HL-60 (cell line): ENCODE results near the gene ANKRD40CL.

ENCODE experiments used
- POLR2AphosphoS5 ChIP-seq: IDR thresholded peaks from 2 replicates; pipeline ENCODE4 v1.6.1; 2012; ENCODE audit warnings: low read depth
- TF ChIP-seq, protein P1 (sequence below): IDR thresholded peaks from one replicate; pipeline ENCODE4 v1.5.1; 2011; ENCODE audit warnings: low read length, control low read depth, inconsistent platforms; ENCODE audit not compliant: insufficient read depth
- TF ChIP-seq, protein P2 (sequence below): IDR thresholded peaks from 2 replicates; pipeline ENCODE4 v1.6.1; 2012; ENCODE audit warnings: low read depth; ENCODE audit not compliant: insufficient replicate concordance

DNA sequence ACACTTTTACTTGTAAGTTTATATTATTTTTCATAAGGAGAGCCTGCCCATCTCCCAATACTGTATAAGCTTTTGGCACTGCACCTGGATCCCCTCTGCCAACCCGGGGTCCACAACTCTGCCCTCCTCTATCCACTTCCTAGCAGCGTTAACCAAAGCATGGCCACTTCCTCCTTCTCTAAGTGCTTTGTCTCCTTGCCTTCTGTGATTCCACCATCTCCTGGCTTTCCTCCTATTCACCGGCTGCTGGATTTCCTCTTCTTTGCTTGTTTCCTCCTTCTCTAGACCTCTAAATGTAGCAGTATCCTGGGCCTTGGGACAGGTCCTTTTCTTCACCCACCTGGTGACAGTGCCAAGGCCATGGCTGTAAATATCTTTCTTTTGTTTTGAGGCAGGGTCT is 48.1 kb upstream of the ANKRD40CL start:
- TF ChIP-seq, protein P1, sequence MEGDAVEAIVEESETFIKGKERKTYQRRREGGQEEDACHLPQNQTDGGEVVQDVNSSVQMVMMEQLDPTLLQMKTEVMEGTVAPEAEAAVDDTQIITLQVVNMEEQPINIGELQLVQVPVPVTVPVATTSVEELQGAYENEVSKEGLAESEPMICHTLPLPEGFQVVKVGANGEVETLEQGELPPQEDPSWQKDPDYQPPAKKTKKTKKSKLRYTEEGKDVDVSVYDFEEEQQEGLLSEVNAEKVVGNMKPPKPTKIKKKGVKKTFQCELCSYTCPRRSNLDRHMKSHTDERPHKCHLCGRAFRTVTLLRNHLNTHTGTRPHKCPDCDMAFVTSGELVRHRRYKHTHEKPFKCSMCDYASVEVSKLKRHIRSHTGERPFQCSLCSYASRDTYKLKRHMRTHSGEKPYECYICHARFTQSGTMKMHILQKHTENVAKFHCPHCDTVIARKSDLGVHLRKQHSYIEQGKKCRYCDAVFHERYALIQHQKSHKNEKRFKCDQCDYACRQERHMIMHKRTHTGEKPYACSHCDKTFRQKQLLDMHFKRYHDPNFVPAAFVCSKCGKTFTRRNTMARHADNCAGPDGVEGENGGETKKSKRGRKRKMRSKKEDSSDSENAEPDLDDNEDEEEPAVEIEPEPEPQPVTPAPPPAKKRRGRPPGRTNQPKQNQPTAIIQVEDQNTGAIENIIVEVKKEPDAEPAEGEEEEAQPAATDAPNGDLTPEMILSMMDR: no peak
- TF ChIP-seq, protein P2, sequence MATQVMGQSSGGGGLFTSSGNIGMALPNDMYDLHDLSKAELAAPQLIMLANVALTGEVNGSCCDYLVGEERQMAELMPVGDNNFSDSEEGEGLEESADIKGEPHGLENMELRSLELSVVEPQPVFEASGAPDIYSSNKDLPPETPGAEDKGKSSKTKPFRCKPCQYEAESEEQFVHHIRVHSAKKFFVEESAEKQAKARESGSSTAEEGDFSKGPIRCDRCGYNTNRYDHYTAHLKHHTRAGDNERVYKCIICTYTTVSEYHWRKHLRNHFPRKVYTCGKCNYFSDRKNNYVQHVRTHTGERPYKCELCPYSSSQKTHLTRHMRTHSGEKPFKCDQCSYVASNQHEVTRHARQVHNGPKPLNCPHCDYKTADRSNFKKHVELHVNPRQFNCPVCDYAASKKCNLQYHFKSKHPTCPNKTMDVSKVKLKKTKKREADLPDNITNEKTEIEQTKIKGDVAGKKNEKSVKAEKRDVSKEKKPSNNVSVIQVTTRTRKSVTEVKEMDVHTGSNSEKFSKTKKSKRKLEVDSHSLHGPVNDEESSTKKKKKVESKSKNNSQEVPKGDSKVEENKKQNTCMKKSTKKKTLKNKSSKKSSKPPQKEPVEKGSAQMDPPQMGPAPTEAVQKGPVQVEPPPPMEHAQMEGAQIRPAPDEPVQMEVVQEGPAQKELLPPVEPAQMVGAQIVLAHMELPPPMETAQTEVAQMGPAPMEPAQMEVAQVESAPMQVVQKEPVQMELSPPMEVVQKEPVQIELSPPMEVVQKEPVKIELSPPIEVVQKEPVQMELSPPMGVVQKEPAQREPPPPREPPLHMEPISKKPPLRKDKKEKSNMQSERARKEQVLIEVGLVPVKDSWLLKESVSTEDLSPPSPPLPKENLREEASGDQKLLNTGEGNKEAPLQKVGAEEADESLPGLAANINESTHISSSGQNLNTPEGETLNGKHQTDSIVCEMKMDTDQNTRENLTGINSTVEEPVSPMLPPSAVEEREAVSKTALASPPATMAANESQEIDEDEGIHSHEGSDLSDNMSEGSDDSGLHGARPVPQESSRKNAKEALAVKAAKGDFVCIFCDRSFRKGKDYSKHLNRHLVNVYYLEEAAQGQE: no peak
- no peak for TF ChIP-seq POLR2AphosphoS5
